ENCODE measurements around the gene SLC25A19. TPM values are rescaled to one million over a fixed set of nuclear protein-coding genes. Genes with fewer than 3 reads are reported as not detected.
"Not testable (repeated sequence)": the region's sequence is repeated elsewhere in the genome, so short reads cannot be mapped to it uniquely, and the experiment has no call there.

Gene SLC25A19
- polyA plus RNA-seq, 1 of the 3 experiments (the other 2 are of a cell fraction) = 11.7 TPM

- peak; percentile 30 for TF ChIP-seq CTCF (IDR thresholded peaks at IDR 0.05)
- TF ChIP-seq GABPA (IDR thresholded peaks at IDR 0.05; ENCODE audit: low read depth) = no peak
- TF ChIP-seq ELF1 (IDR thresholded peaks at IDR 0.05) = no peak
- no peak for TF ChIP-seq EZH2phosphoT487 (IDR thresholded peaks at IDR 0.05; ENCODE audit: borderline replicate concordance, low read depth)
- no peak for TF ChIP-seq CHD2 (IDR thresholded peaks at IDR 0.05; ENCODE audit: low read length, partially characterized antibody)
- no peak for TF ChIP-seq RAD21 (IDR thresholded peaks at IDR 0.05; ENCODE audit: low read length)
- TF ChIP-seq RFX5 (IDR thresholded peaks at IDR 0.05; ENCODE audit: low read length) = no peak
These were observed 28.4 kb downstream of the SLC25A19 start (continued) for GRCh38 chr17:75260641-75261335.

GRCh38 chr17:75257228-75257627, 32.0 kb downstream of the SLC25A19 start:
- H3F3A ChIP-seq (replicated peaks; ENCODE audit: insufficient read depth); H2AFZ ChIP-seq (ENCODE audit: low read depth); H3K9me3 ChIP-seq; H3K36me3 ChIP-seq (replicated peaks in 1 of 2; ENCODE audit: control insufficient read depth in 1 of 2, insufficient read depth in 2 of 2, low read length in 1 of 2); H3K27me3 ChIP-seq (ENCODE audit: insufficient read depth); H3K27ac ChIP-seq (ENCODE audit: low read depth in 2 of 2, low read length in 1 of 2); H3K9me2 ChIP-seq; H3K4me3 ChIP-seq (ENCODE audit: low read depth in 2 of 2, low read length in 1 of 2); CTCF ChIA-PET; DNase-seq; H3K9ac ChIP-seq; H3K4me2 ChIP-seq; POLR2A ChIA-PET: not testable (repeated sequence)
- 59% methylated on average over 2 of the region's 2 CpGs for WGBS (ENCODE audit: low lambda C conversion rate)
- peaks cover 27% of the 10 kb centered on the region for H4K20me1 ChIP-seq (ENCODE audit: insufficient read depth)
- peaks cover 0 to 13% of the 10 kb centered on the region in 2 experiments; a peak in 2 of 4 replicates for H3K4me1 ChIP-seq (ENCODE audit: control insufficient read depth in 1 of 2, insufficient read depth in 2 of 2, low read depth in 1 of 2, low read length in 1 of 2)
- peaks cover 80% of the 10 kb centered on the region for H3K79me2 ChIP-seq (ENCODE audit: insufficient read depth)

GRCh38 chr17:75255954-75256698, 33.1 kb downstream of the SLC25A19 start:
- H3K27ac ChIP-seq (ENCODE audit: low read depth in 2 of 2, low read length in 1 of 2); DNase-seq; H3F3A ChIP-seq (replicated peaks; ENCODE audit: insufficient read depth); CTCF ChIA-PET; H3K4me2 ChIP-seq; H3K9me3 ChIP-seq; H3K36me3 ChIP-seq (replicated peaks in 1 of 2; ENCODE audit: control insufficient read depth in 1 of 2, insufficient read depth in 2 of 2, low read length in 1 of 2); H3K9ac ChIP-seq; H3K9me2 ChIP-seq; POLR2A ChIA-PET; H2AFZ ChIP-seq (ENCODE audit: low read depth); H3K27me3 ChIP-seq (ENCODE audit: insufficient read depth); H3K4me3 ChIP-seq (ENCODE audit: low read depth in 2 of 2, low read length in 1 of 2): not testable (repeated sequence)
- Histone ChIP-seq H4K20me1 (ENCODE audit: insufficient read depth) (peaks cover 35% of the 10 kb centered on the region), H3K4me1 (ENCODE audit: control insufficient read depth in 1 of 2, insufficient read depth in 2 of 2, low read depth in 1 of 2, low read length in 1 of 2) (peaks cover 0 to 12% of the 10 kb centered on the region in 2 experiments; a peak in 2 of 4 replicates), H3K79me2 (ENCODE audit: insufficient read depth) (peaks cover 83% of the 10 kb centered on the region)
- 93% methylated on average over 11 of the region's 11 CpGs for WGBS (ENCODE audit: low lambda C conversion rate)

Data from SK-N-SH (cell line).